ENCODE measurements around the gene TAOK1. TPM values are rescaled to one million over a fixed set of nuclear protein-coding genes. Genes with fewer than 3 reads are reported as not detected.

Gene TAOK1
- total and polyA plus RNA-seq, 10 of the 15 experiments (the other 5 are each of a cell fraction or from before 2014, with no cell fraction given) = 2.0 to 27.1 (median 11.8) TPM

- in situ Hi-C loops (cut with MboI) (no loop called here), intact Hi-C loops (cut with micrococcal nuclease; ENCODE audit: unreplicated experiment) (loop anchor here (10.0 kb wide), 1 partner anchor 120 kb away; no protein-coding TSS in a partner anchor)
- no peak overlapping the region for H3K27ac ChIP-seq (ENCODE audit: control insufficient read depth, insufficient read depth)
- no peaks in the 10 kb centered on the region for H3K9me3 ChIP-seq (replicated peaks; ENCODE audit: control insufficient read depth, insufficient read depth, low read length)
- ChIA-PET POLR2A (no interaction called here), CTCF (no interaction called here), RAD21 (ENCODE audit: unreplicated experiment) (no interaction called here), SMC1A (ENCODE audit: uncharacterized antibody, unreplicated experiment) (no interaction called here)
- DNase-seq (ENCODE audit: low read depth, low spot score) (no peak), FAIRE-seq (no peak), ATAC-seq (no peak)
- H2AFZ ChIP-seq (ENCODE audit: control insufficient read depth, low read depth, low read length) = no peak overlapping the region
- no peak overlapping the region for H3K4me3 ChIP-seq
- no peak overlapping the region for H3K9ac ChIP-seq (ENCODE audit: control insufficient read depth, insufficient read depth, low read length)
- WGBS (ENCODE audit: insufficient coverage, insufficient replicate concordance, low lambda C conversion rate, missing lambda C conversion rate) = 98% methylated on average over 4 of the region's 4 CpGs
- peaks cover 67% of the 10 kb centered on the region for H3K79me2 ChIP-seq (ENCODE audit: control insufficient read depth, insufficient read depth, low read length)
- H4K20me1 ChIP-seq (ENCODE audit: control insufficient read depth, insufficient read depth) = no peaks in the 10 kb centered on the region; the same call in 1 of the 2 replicates
- no peak overlapping the region for H3K4me2 ChIP-seq (ENCODE audit: control insufficient read depth, insufficient read depth)
- H3K4me1 ChIP-seq (ENCODE audit: control insufficient read depth, insufficient read depth, low read length) = no peaks in the 10 kb centered on the region
- H3K36me3 ChIP-seq (ENCODE audit: control insufficient read depth in 2 of 2, insufficient read depth in 2 of 2, low read length in 1 of 2) = peaks cover 0 to 2% of the 10 kb centered on the region in 2 experiments; a peak in 2 of 4 replicates
- no TSS peak for BruUV-seq (replicated peaks)
- H3K27me3 ChIP-seq (replicated peaks in 1 of 2; ENCODE audit: control insufficient read depth in 2 of 2, insufficient read depth in 2 of 2, low read length in 1 of 2) = no peaks in the 10 kb centered on the region
- TF ChIP-seq RBBP5 (conservative IDR thresholded peaks at IDR 0.05) (no peak), CEBPB (IDR thresholded peaks at IDR 0.05; ENCODE audit: borderline replicate concordance in 1 of 2, low read depth in 2 of 2, low read length in 2 of 2) (no peak), RUNX3 (IDR thresholded peaks at IDR 0.05; ENCODE audit: low read length) (no peak), TBL1XR1 (IDR thresholded peaks at IDR 0.05; ENCODE audit: low read depth, low read length) (no peak), IKZF2 (IDR thresholded peaks at IDR 0.05) (no peak)
- TF ChIP-seq, protein P1, sequence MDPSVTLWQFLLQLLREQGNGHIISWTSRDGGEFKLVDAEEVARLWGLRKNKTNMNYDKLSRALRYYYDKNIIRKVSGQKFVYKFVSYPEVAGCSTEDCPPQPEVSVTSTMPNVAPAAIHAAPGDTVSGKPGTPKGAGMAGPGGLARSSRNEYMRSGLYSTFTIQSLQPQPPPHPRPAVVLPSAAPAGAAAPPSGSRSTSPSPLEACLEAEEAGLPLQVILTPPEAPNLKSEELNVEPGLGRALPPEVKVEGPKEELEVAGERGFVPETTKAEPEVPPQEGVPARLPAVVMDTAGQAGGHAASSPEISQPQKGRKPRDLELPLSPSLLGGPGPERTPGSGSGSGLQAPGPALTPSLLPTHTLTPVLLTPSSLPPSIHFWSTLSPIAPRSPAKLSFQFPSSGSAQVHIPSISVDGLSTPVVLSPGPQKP (IDR thresholded peaks at IDR 0.05; ENCODE audit: low read depth, low read length) = no peak
Measured at GRCh38 chr17:29394761-29395160, 4.6 kb downstream of the TAOK1 start.

DNA sequence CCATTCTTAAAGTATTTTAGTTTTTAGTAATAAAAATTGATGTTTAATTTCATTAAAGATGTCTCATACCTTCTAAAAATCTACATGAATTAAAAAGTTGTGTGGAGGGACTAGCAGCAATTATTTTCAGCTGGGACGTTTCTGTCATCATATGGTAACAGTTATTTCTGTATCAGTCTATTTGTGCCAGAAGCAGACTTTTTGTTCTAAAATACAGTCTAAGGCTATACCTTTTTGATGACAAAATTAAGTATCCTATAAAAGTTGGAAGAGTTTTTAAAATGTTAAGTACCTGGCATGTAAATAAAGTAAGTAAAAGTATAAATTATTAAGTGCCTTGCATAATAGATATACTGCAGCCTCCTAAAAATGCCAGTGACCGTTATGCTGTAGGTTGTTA, 5.9 kb downstream of the TAOK1 start:
- H3K4me3 ChIP-seq = no peak overlapping the region
- no TSS peak for BruUV-seq (replicated peaks)
- no peak overlapping the region for H3K27ac ChIP-seq (ENCODE audit: control insufficient read depth, insufficient read depth)
- H3K36me3 ChIP-seq (ENCODE audit: control insufficient read depth in 2 of 2, insufficient read depth in 2 of 2, low read length in 1 of 2) = peaks cover 0 to 9% of the 10 kb centered on the region in 2 experiments; a peak in 2 of 4 replicates
- SMC1A ChIA-PET (ENCODE audit: uncharacterized antibody, unreplicated experiment) = interaction anchor here (1.0 kb wide), 1 partner anchor 26 kb away, joined by 6 read pairs; no protein-coding TSS in a partner anchor
- no peak overlapping the region for H3K9ac ChIP-seq (ENCODE audit: control insufficient read depth, insufficient read depth, low read length)
- no peaks in the 10 kb centered on the region for H3K4me1 ChIP-seq (ENCODE audit: control insufficient read depth, insufficient read depth, low read length)
- RAD21 ChIA-PET (ENCODE audit: unreplicated experiment) = no interaction called here
- POLR2A ChIA-PET = no interaction called here
- H3K9me3 ChIP-seq (replicated peaks; ENCODE audit: control insufficient read depth, insufficient read depth, low read length) = peaks cover 1% of the 10 kb centered on the region; the same call in 2 of the 3 replicates
- DNase-seq (ENCODE audit: low read depth, low spot score) (no peak), FAIRE-seq (no peak), ATAC-seq (no peak)
- CTCF ChIA-PET = no interaction called here
- H3K4me2 ChIP-seq (ENCODE audit: control insufficient read depth, insufficient read depth) = no peak overlapping the region
- no peak overlapping the region for H2AFZ ChIP-seq (ENCODE audit: control insufficient read depth, low read depth, low read length)
- in situ Hi-C loops (cut with MboI) (no loop called here), intact Hi-C loops (cut with micrococcal nuclease; ENCODE audit: unreplicated experiment) (loop anchor here (10.0 kb wide), 1 partner anchor 119 kb away; no protein-coding TSS in a partner anchor)
- WGBS (ENCODE audit: insufficient coverage, insufficient replicate concordance, low lambda C conversion rate, missing lambda C conversion rate) = 47% methylated on average over 2 of the region's 2 CpGs
- H3K79me2 ChIP-seq (ENCODE audit: control insufficient read depth, insufficient read depth, low read length) = peaks cover 63% of the 10 kb centered on the region
- no peaks in the 10 kb centered on the region; the same call in 1 of the 2 replicates for H4K20me1 ChIP-seq (ENCODE audit: control insufficient read depth, insufficient read depth)
- H3K27me3 ChIP-seq (replicated peaks in 1 of 2; ENCODE audit: control insufficient read depth in 2 of 2, insufficient read depth in 2 of 2, low read length in 1 of 2) = no peaks in the 10 kb centered on the region
- no peak for TF ChIP-seq CHD4 (IDR thresholded peaks at IDR 0.05)
- no peak for TF ChIP-seq HDGF (IDR thresholded peaks at IDR 0.05)
- no peak for TF ChIP-seq EZH2 (IDR thresholded peaks at IDR 0.05; ENCODE audit: borderline replicate concordance, control insufficient read depth, low read depth, low read length)
- no peak for TF ChIP-seq PAX5 (IDR thresholded peaks at IDR 0.05; ENCODE audit: borderline replicate concordance, low read depth, low read length)
- no peak for TF ChIP-seq EP300 (IDR thresholded peaks at IDR 0.05; ENCODE audit: borderline replicate concordance in 1 of 2, control insufficient read depth in 1 of 2, low read depth in 2 of 2, low read length in 2 of 2)
- TF ChIP-seq CEBPZ (IDR thresholded peaks at IDR 0.05; ENCODE audit: low read depth, low read length) = no peak
- TF ChIP-seq CHD1 (IDR thresholded peaks at IDR 0.05; ENCODE audit: low read depth, low read length) = no peak
- no peak for TF ChIP-seq NFXL1 (IDR thresholded peaks at IDR 0.05; ENCODE audit: borderline replicate concordance)
- no peak for TF ChIP-seq STAT1 (conservative IDR thresholded peaks at IDR 0.05)

All from GM12878 (cell line).